Hepatic stellate cell (primary cell): Measurements from ENCODE around the gene C8A.

Experiments used
- DNase-seq: peaks from one replicate; pipeline ENCODE4 v3.0.0; 2011; ENCODE audit warnings: low spot score

C8A gene

GRCh38 chr1:56837244-56837939, 17.2 kb upstream of the C8A start:
- DNase-seq, result no peak

- DNase-seq, result no peak
These were observed 15.8 kb upstream of the C8A start for GRCh38 chr1:56838759-56839158.

- no peak for DNase-seq
These were observed 11.1 kb upstream of the C8A start for GRCh38 chr1:56843544-56843943.

- DNase-seq, result no peak
These were observed 10.0 kb upstream of the C8A start for GRCh38 chr1:56844545-56845136.

GRCh38 chr1:56845343-56845742, 9.3 kb upstream of the C8A start:
- no peak for DNase-seq

- DNase-seq, result no peak
These were observed 4.8 kb upstream of the C8A start for GRCh38 chr1:56849750-56850149.

- no peak for DNase-seq
These were observed 4.2 kb upstream of the C8A start for GRCh38 chr1:56850411-56850810.

GRCh38 chr1:56850922-56851321, 3.7 kb upstream of the C8A start:
- no peak for DNase-seq

GRCh38 chr1:56852476-56852875, 2.1 kb upstream of the C8A start:
- no peak for DNase-seq

GRCh38 chr1:56855190-56855589, 593 bp downstream of the C8A start:
- DNase-seq, result no peak

GRCh38 chr1:56856186-56856585, 1.6 kb downstream of the C8A start:
- DNase-seq, result no peak

- no peak for DNase-seq
These were observed 4.7 kb downstream of the C8A start for GRCh38 chr1:56859287-56859686.

GRCh38 chr1:56863265-56863992, 8.8 kb downstream of the C8A start:
- DNase-seq, result no peak

GRCh38 chr1:56864430-56864829, 9.8 kb downstream of the C8A start:
- DNase-seq, result no peak

- peak; percentile 22 for DNase-seq
These were observed 12.1 kb downstream of the C8A start for GRCh38 chr1:56866656-56867055.

- no peak for DNase-seq
These were observed 12.9 kb downstream of the C8A start for GRCh38 chr1:56867491-56867890.

GRCh38 chr1:56868761-56869160, 14.2 kb downstream of the C8A start:
- DNase-seq, result no peak

- no peak for DNase-seq
These were observed 18.0 kb downstream of the C8A start for GRCh38 chr1:56872597-56872996.

- no peak for DNase-seq
These were observed 18.6 kb downstream of the C8A start for GRCh38 chr1:56873213-56873612.

GRCh38 chr1:56874689-56875088, 20.1 kb downstream of the C8A start:
- no peak for DNase-seq

- DNase-seq, result no peak
These were observed 23.4 kb downstream of the C8A start for GRCh38 chr1:56877973-56878372.

GRCh38 chr1:56880774-56881173, 26.2 kb downstream of the C8A start:
- DNase-seq, result no peak

GRCh38 chr1:56881417-56881816, 26.8 kb downstream of the C8A start:
- no peak for DNase-seq
